Memory B cell (primary cell): ENCODE measurements around the gene NRXN3.

Source experiments
- ATAC-seq: fragments of 150-1000 bp; cut with Tn5 transposase; 2 replicates; pipeline ENCODE4 v1.10.0; 2021; ENCODE audit warnings: low read depth, mild to moderate bottlenecking, moderate library complexity
- DNase-seq, 2 donors: peaks; one replicate each; pipeline ENCODE4 v3.0.0; 2022; ENCODE audit warnings: low spot score in 2 of 2
- H3K27ac Mint-ChIP-seq: one replicate; pipeline ENCODE4 v1.8.0; 2022; ENCODE audit warnings: mild to moderate bottlenecking, moderate library complexity, mixed read lengths
- H3K27me3 Mint-ChIP-seq: one replicate; pipeline ENCODE4 v1.8.0; 2022; ENCODE audit warnings: mixed read lengths
- H3K36me3 Mint-ChIP-seq: one replicate; pipeline ENCODE4 v1.8.0; 2022; ENCODE audit warnings: mild to moderate bottlenecking, mixed read lengths
- H3K4me1 Mint-ChIP-seq: one replicate; pipeline ENCODE4 v1.8.0; 2022; ENCODE audit warnings: mixed read lengths
- H3K4me3 Mint-ChIP-seq: one replicate; pipeline ENCODE4 v1.8.0; 2022; ENCODE audit warnings: mild to moderate bottlenecking, moderate library complexity, mixed read lengths
- H3K9me3 Mint-ChIP-seq: one replicate; pipeline ENCODE4 v1.8.0; 2022; ENCODE audit warnings: mixed read lengths

Gene NRXN3

GRCh38 chr14:79318371-79318770 lies 1148.2 kb downstream of the NRXN3 start:
- no peak for ATAC-seq
- no peak for DNase-seq
- Mint-ChIP-seq H3K36me3 (no peaks in the 10 kb centered on the region), H3K27me3 (no peaks in the 10 kb centered on the region), H3K4me1 (no peaks in the 10 kb centered on the region), H3K4me3 (no peak overlapping the region), H3K27ac (no peak overlapping the region), H3K9me3 (peaks cover 2% of the 10 kb centered on the region)

GRCh38 chr14:79320561-79320960 lies 1150.4 kb downstream of the NRXN3 start:
- Mint-ChIP-seq H3K27me3 (no peaks in the 10 kb centered on the region), H3K4me1 (no peaks in the 10 kb centered on the region), H3K36me3 (no peaks in the 10 kb centered on the region), H3K9me3 (peaks cover 2% of the 10 kb centered on the region), H3K4me3 (no peak overlapping the region), H3K27ac (no peak overlapping the region)
- DNase-seq: no peak
- no peak for ATAC-seq

GRCh38 chr14:79321070-79321469 lies 1150.9 kb downstream of the NRXN3 start:
- H3K9me3 Mint-ChIP-seq: peaks cover 2% of the 10 kb centered on the region
- H3K4me3 Mint-ChIP-seq: no peak overlapping the region

GRCh38 chr14:79325071-79325470 lies 1154.9 kb downstream of the NRXN3 start:
- no peak for DNase-seq
- no peaks in the 10 kb centered on the region for H3K4me1 Mint-ChIP-seq
- no peak for ATAC-seq
- H3K36me3 Mint-ChIP-seq: no peaks in the 10 kb centered on the region
- H3K27ac Mint-ChIP-seq: no peak overlapping the region
- peaks cover 4% of the 10 kb centered on the region for H3K9me3 Mint-ChIP-seq
- H3K4me3 Mint-ChIP-seq: no peak overlapping the region
- no peaks in the 10 kb centered on the region for H3K27me3 Mint-ChIP-seq

More at GRCh38 chr14:79321070-79321469, 1150.9 kb downstream of the NRXN3 start:
- Mint-ChIP-seq H3K36me3 (no peaks in the 10 kb centered on the region), H3K27ac (no peak overlapping the region), H3K27me3 (no peaks in the 10 kb centered on the region), H3K4me1 (no peaks in the 10 kb centered on the region)
- DNase-seq (no peak), ATAC-seq (no peak)

- no peak overlapping the region for H3K27ac Mint-ChIP-seq
- H3K9me3 Mint-ChIP-seq: peaks cover 4% of the 10 kb centered on the region
- H3K4me1 Mint-ChIP-seq: no peaks in the 10 kb centered on the region
- ATAC-seq: no peak
- no peak overlapping the region for H3K4me3 Mint-ChIP-seq
- DNase-seq: no peak
- no peaks in the 10 kb centered on the region for H3K27me3 Mint-ChIP-seq
- no peaks in the 10 kb centered on the region for H3K36me3 Mint-ChIP-seq
Observed at GRCh38 chr14:79325557-79325956, 1155.4 kb downstream of the NRXN3 start.

- H3K36me3 Mint-ChIP-seq: no peaks in the 10 kb centered on the region
- H3K4me3 Mint-ChIP-seq: no peak overlapping the region
Observed at GRCh38 chr14:79328863-79329262, 1158.7 kb downstream of the NRXN3 start.

GRCh38 chr14:79331830-79332229 lies 1161.7 kb downstream of the NRXN3 start:
- no peaks in the 10 kb centered on the region for H3K27me3 Mint-ChIP-seq
- ATAC-seq (no peak), DNase-seq (no peak)
- no peaks in the 10 kb centered on the region for H3K4me1 Mint-ChIP-seq
- no peak overlapping the region for H3K27ac Mint-ChIP-seq
- H3K36me3 Mint-ChIP-seq: no peaks in the 10 kb centered on the region
- H3K9me3 Mint-ChIP-seq: peaks cover 8% of the 10 kb centered on the region
- H3K4me3 Mint-ChIP-seq: no peak overlapping the region

More at GRCh38 chr14:79328863-79329262, 1158.7 kb downstream of the NRXN3 start:
- no peaks in the 10 kb centered on the region for H3K27me3 Mint-ChIP-seq
- no peak overlapping the region for H3K27ac Mint-ChIP-seq
- DNase-seq (no peak), ATAC-seq (no peak)
- H3K4me1 Mint-ChIP-seq: no peaks in the 10 kb centered on the region
- peaks cover 4% of the 10 kb centered on the region for H3K9me3 Mint-ChIP-seq

GRCh38 chr14:79332504-79333197 lies 1162.5 kb downstream of the NRXN3 start:
- no peaks in the 10 kb centered on the region for H3K27me3 Mint-ChIP-seq
- H3K4me3 Mint-ChIP-seq: no peak overlapping the region
- DNase-seq (no peak), ATAC-seq (no peak)
- H3K36me3 Mint-ChIP-seq: no peaks in the 10 kb centered on the region
- no peaks in the 10 kb centered on the region for H3K4me1 Mint-ChIP-seq
- H3K9me3 Mint-ChIP-seq: peaks cover 3% of the 10 kb centered on the region
- H3K27ac Mint-ChIP-seq: no peak overlapping the region

GRCh38 chr14:79333198-79333546 lies 1163.0 kb downstream of the NRXN3 start:
- DNase-seq (no peak), ATAC-seq (no peak)
- H3K9me3 Mint-ChIP-seq: peaks cover 6% of the 10 kb centered on the region
- no peaks in the 10 kb centered on the region for H3K36me3 Mint-ChIP-seq
- H3K4me1 Mint-ChIP-seq: no peaks in the 10 kb centered on the region
- H3K27me3 Mint-ChIP-seq: no peaks in the 10 kb centered on the region
- H3K4me3 Mint-ChIP-seq: no peak overlapping the region
- H3K27ac Mint-ChIP-seq: no peak overlapping the region

- Mint-ChIP-seq H3K27me3 (no peaks in the 10 kb centered on the region), H3K4me1 (no peaks in the 10 kb centered on the region), H3K4me3 (no peak overlapping the region), H3K36me3 (no peaks in the 10 kb centered on the region), H3K9me3 (peaks cover 8% of the 10 kb centered on the region), H3K27ac (no peak overlapping the region)
- DNase-seq (no peak), ATAC-seq (no peak)
Observed at GRCh38 chr14:79334272-79334671, 1164.1 kb downstream of the NRXN3 start.

- no peak overlapping the region for H3K27ac Mint-ChIP-seq
- H3K4me3 Mint-ChIP-seq: no peak overlapping the region
- H3K9me3 Mint-ChIP-seq: peaks cover 11% of the 10 kb centered on the region
- ATAC-seq (no peak), DNase-seq (no peak)
- no peaks in the 10 kb centered on the region for H3K36me3 Mint-ChIP-seq
- no peaks in the 10 kb centered on the region for H3K4me1 Mint-ChIP-seq
- H3K27me3 Mint-ChIP-seq: no peaks in the 10 kb centered on the region
Observed at GRCh38 chr14:79337761-79338160, 1167.6 kb downstream of the NRXN3 start.

GRCh38 chr14:79342942-79343341 lies 1172.8 kb downstream of the NRXN3 start:
- peaks cover 5% of the 10 kb centered on the region for H3K9me3 Mint-ChIP-seq
- no peak for ATAC-seq

GRCh38 chr14:79351011-79351410 lies 1180.8 kb downstream of the NRXN3 start:
- no peaks in the 10 kb centered on the region for H3K27me3 Mint-ChIP-seq
- no peaks in the 10 kb centered on the region for H3K36me3 Mint-ChIP-seq
- no peak overlapping the region for H3K27ac Mint-ChIP-seq
- H3K4me1 Mint-ChIP-seq: no peaks in the 10 kb centered on the region
- DNase-seq (no peak), ATAC-seq (no peak)
- peaks cover 1% of the 10 kb centered on the region for H3K9me3 Mint-ChIP-seq
- no peak overlapping the region for H3K4me3 Mint-ChIP-seq

More at GRCh38 chr14:79342942-79343341, 1172.8 kb downstream of the NRXN3 start:
- Mint-ChIP-seq H3K4me1 (no peaks in the 10 kb centered on the region), H3K27ac (no peak overlapping the region), H3K36me3 (no peaks in the 10 kb centered on the region), H3K27me3 (no peaks in the 10 kb centered on the region), H3K4me3 (no peak overlapping the region)
- no peak for DNase-seq

- Mint-ChIP-seq H3K27ac (no peak overlapping the region), H3K4me1 (no peaks in the 10 kb centered on the region), H3K27me3 (no peaks in the 10 kb centered on the region), H3K36me3 (no peaks in the 10 kb centered on the region), H3K4me3 (no peak overlapping the region), H3K9me3 (peaks cover 1% of the 10 kb centered on the region)
- ATAC-seq (no peak), DNase-seq (no peak)
Observed at GRCh38 chr14:79352076-79352630, 1182.0 kb downstream of the NRXN3 start.

- Mint-ChIP-seq H3K4me1 (no peaks in the 10 kb centered on the region), H3K36me3 (no peaks in the 10 kb centered on the region), H3K27ac (no peak overlapping the region), H3K9me3 (no peaks in the 10 kb centered on the region), H3K4me3 (no peak overlapping the region), H3K27me3 (no peaks in the 10 kb centered on the region)
- ATAC-seq (no peak), DNase-seq (no peak)
Observed at GRCh38 chr14:79354336-79354735, 1184.2 kb downstream of the NRXN3 start.
